Fibroblast of pulmonary artery (primary cell): Measurements from ENCODE around the gene ANXA10.

Experiments
- DNase-seq: peaks from one replicate; pipeline ENCODE4 v3.0.0-alpha.2; 2010; ENCODE audit warnings: low read depth
- H3K4me3 ChIP-seq: replicated peaks from 2 replicates; pipeline ENCODE4 v1.5.1; 2011; ENCODE audit warnings: low read depth, mild to moderate bottlenecking, control low read depth, low read length, moderate library complexity
- CTCF ChIP-seq: IDR thresholded peaks from 2 replicates; pipeline ENCODE4 v1.5.1; 2011; ENCODE audit warnings: mild to moderate bottlenecking, control low read depth, low read length, inconsistent platforms; ENCODE audit errors: missing control alignments

The ANXA10 gene

GRCh38 chr4:168141733-168142132, 49.4 kb downstream of the ANXA10 start:
- no peak for TF ChIP-seq CTCF
- no peak for DNase-seq
- H3K4me3 ChIP-seq, result no peak overlapping the region

- no peak for TF ChIP-seq CTCF
- no peak overlapping the region for H3K4me3 ChIP-seq
- no peak for DNase-seq
Measured at GRCh38 chr4:168143601-168144000, 51.3 kb downstream of the ANXA10 start.

- DNase-seq, result no peak
- no peak overlapping the region for H3K4me3 ChIP-seq
- no peak for TF ChIP-seq CTCF
Measured at GRCh38 chr4:168150420-168151050, 58.2 kb downstream of the ANXA10 start.

- H3K4me3 ChIP-seq, result no peak overlapping the region
- TF ChIP-seq CTCF, result no peak
- DNase-seq, result no peak
Measured at GRCh38 chr4:168151327-168151726, 59.0 kb downstream of the ANXA10 start.

- no peak for DNase-seq
- no peak overlapping the region for H3K4me3 ChIP-seq
- TF ChIP-seq CTCF, result no peak
Measured at GRCh38 chr4:168152837-168153500, 60.6 kb downstream of the ANXA10 start.

GRCh38 chr4:168153596-168154440, 61.5 kb downstream of the ANXA10 start:
- H3K4me3 ChIP-seq, result peak overlapping the region; percentile 32
- peak; percentile 86 for DNase-seq
- peak; percentile 70 for TF ChIP-seq CTCF
